Measurements from ENCODE around the gene SNX19. TPM values are rescaled to one million over a fixed set of nuclear protein-coding genes. Genes with fewer than 3 reads are reported as not detected.

SNX19 gene
- total RNA-seq, 2 donors from 2014 or later: 102 to 126 TPM

DNA sequence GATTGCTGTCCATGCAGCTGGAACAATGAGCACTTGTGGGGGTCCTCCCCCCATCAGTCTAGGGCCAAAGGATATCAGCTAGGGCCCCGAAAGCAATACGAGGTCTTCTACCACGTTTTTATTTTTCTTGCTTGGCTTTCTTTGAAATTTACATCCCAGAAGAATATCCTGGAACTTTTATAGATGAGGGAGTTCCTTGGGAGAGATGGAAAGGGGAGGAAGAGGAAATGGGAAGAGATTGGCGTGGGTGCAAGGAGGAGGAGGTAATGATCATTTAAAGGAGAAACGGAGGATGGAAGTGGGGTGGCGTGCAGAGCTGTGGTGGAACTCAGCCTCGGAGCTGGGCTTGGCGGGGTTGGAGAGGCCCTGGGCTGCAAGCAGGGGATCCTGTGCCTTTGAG lies 90.3 kb downstream of the SNX19 start:
- H3K4me1 ChIP-seq (ENCODE audit: control insufficient read depth in 1 of 2, low read depth in 2 of 2): peaks cover 20 to 46% of the 10 kb centered on the region in 2 donors
- no peak for DNase-seq (ENCODE audit: low spot score)
- no peak overlapping the region for H3K4me3 ChIP-seq
- no peaks in the 10 kb centered on the region for H3K27me3 ChIP-seq (replicated peaks; ENCODE audit: insufficient read depth)
- H3K27ac ChIP-seq: no peak overlapping the region
- H3K36me3 ChIP-seq: no peaks in the 10 kb centered on the region
- TF ChIP-seq, protein P1, sequence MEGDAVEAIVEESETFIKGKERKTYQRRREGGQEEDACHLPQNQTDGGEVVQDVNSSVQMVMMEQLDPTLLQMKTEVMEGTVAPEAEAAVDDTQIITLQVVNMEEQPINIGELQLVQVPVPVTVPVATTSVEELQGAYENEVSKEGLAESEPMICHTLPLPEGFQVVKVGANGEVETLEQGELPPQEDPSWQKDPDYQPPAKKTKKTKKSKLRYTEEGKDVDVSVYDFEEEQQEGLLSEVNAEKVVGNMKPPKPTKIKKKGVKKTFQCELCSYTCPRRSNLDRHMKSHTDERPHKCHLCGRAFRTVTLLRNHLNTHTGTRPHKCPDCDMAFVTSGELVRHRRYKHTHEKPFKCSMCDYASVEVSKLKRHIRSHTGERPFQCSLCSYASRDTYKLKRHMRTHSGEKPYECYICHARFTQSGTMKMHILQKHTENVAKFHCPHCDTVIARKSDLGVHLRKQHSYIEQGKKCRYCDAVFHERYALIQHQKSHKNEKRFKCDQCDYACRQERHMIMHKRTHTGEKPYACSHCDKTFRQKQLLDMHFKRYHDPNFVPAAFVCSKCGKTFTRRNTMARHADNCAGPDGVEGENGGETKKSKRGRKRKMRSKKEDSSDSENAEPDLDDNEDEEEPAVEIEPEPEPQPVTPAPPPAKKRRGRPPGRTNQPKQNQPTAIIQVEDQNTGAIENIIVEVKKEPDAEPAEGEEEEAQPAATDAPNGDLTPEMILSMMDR (IDR thresholded peaks at IDR 0.05): no peak
- no peak for ATAC-seq (ENCODE audit: insufficient number of reproducible peaks, low FRiP score, low read depth)
- H3K9me3 ChIP-seq: no peaks in the 10 kb centered on the region

DNA sequence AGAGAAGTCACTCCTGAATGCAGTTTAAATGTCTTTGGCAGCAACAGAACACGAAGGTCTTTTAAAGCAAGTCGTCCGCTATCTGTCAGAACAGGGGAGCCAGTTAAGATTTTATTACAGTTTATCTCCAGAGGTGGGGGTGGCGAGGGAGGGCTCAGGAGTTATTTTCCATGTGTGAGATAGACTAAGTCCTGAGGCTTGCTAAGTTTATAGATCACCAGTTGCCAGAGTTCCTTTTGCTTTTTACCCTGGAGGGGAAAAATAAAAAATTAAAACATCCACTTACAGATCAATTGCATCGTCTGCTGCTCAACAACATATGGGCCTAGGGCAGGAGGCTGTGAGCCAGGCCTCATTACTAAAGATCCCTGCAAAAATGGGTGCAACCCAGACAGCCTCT lies 90.7 kb downstream of the SNX19 start:
- ATAC-seq (ENCODE audit: insufficient number of reproducible peaks, low FRiP score, low read depth) (no peak), DNase-seq (ENCODE audit: low spot score) (no peak)
- Histone ChIP-seq H3K4me1 (ENCODE audit: control insufficient read depth in 1 of 2, low read depth in 2 of 2) (peaks cover 20 to 42% of the 10 kb centered on the region in 2 donors), H3K4me3 (no peak overlapping the region), H3K27me3 (replicated peaks; ENCODE audit: insufficient read depth) (no peaks in the 10 kb centered on the region), H3K27ac (no peak overlapping the region), H3K9me3 (no peaks in the 10 kb centered on the region), H3K36me3 (no peaks in the 10 kb centered on the region)
- TF ChIP-seq, protein P1 (IDR thresholded peaks at IDR 0.05): no peak

All from thoracic aorta (tissue), 2 donors.